HepG2 (cell line): ENCODE data around the gene CGB5. TPM values are rescaled to one million over a fixed set of nuclear protein-coding genes. Genes with fewer than 3 reads are reported as not detected.
A peak's percentile ranks its signal among the peaks of the same experiment; 100 is the strongest.

Experiments
- ATAC-seq: fragments of 200-7000 bp; cut with Tn5 transposase; 3 replicates; pipeline ENCODE4 v1.9.1; 2020; ENCODE audit warnings: mild to moderate bottlenecking, moderate library complexity
- BruUV-seq: library from RNA; stranded (reverse); fragments of 400-500 nt; replicated peaks from 2 replicates; lab custom pipeline; 2021; lab: Mats Ljungman, UMichigan
- CTCF ChIA-PET: fragments of 300-600 bp; formaldehyde crosslinking; extraction: SDS; loops from one replicate; lab custom pipeline; 2021; ENCODE audit warnings: low total read pairs, inconsistent platforms, low intra/inter-chr PET ratio; lab: Yijun Ruan, JAX
- POLR2A ChIA-PET: fragments of 350-600 bp; sonication (Branson Sonifier 250); formaldehyde crosslinking; loops from one replicate; lab custom pipeline; 2020; ENCODE audit warnings: antibody characterized with exemption, inconsistent platforms; lab: Yijun Ruan, JAX
- DNase-seq: peaks from one replicate; pipeline ENCODE4 v3.0.0-alpha.2; 2015; ENCODE audit warnings: low spot score
- FAIRE-seq: peaks from 3 replicates; lab custom pipeline; 2011; peaks lifted over from hg19 to GRCh38; lab: Jason Lieb, UNC
- H2AFZ ChIP-seq: one replicate; pipeline ENCODE4 v1.6.1; 2011; ENCODE audit warnings: low read length, inconsistent platforms
- H3K27ac ChIP-seq: fragments of 300-600 bp; 3 replicates; pipeline ENCODE4 v1.8.0; 2011; ENCODE audit warnings: mixed run types, mild to moderate bottlenecking, mixed read lengths, low read length, inconsistent platforms; ENCODE audit not compliant: insufficient read depth; ENCODE audit errors: extremely low read length
- H3K27me3 ChIP-seq, 2 experiments: fragments of 200-600 bp in 1 of 2; 2 replicates in 1 of 2; 3 replicates in 1 of 2; pipeline versions ENCODE4 v1.6.0 to v1.8.0; 2011; ENCODE audit warnings: low read length in 2 of 2, mild to moderate bottlenecking in 2 of 2, moderate library complexity in 2 of 2, inconsistent platforms in 1 of 2; ENCODE audit not compliant: insufficient read depth in 2 of 2, control insufficient read depth in 1 of 2
- H3K36me3 ChIP-seq, 2 experiments: fragments of 200-600 bp in 1 of 2; replicated peaks in 1 of 2; 2 replicates in 1 of 2; 3 replicates in 1 of 2; pipeline versions ENCODE4 v1.5.1 to v1.8.0; 2011; ENCODE audit warnings: low read length in 2 of 2, inconsistent platforms in 1 of 2; ENCODE audit not compliant: insufficient read depth in 2 of 2, control insufficient read depth in 1 of 2
- H3K4me1 ChIP-seq: 2 replicates; pipeline ENCODE4 v1.5.1; 2012; ENCODE audit warnings: low read length, inconsistent platforms; ENCODE audit not compliant: insufficient read depth
- H3K4me2 ChIP-seq: 2 replicates; pipeline ENCODE4 v1.6.0; 2011; ENCODE audit warnings: low read depth, low read length, inconsistent platforms
- H3K4me3 ChIP-seq, 3 experiments: fragments of 200-600 bp in 1 of 3; sonication (generic), shearing (Covaris generic) in 1 of 3; replicated peaks in 1 of 3; 2 replicates each; pipeline ENCODE4 v1.5.1; 2011 to 2016; ENCODE audit warnings: low read length in 3 of 3, inconsistent platforms in 2 of 3, low read depth in 2 of 3, mild to moderate bottlenecking in 2 of 3, control low read depth in 1 of 3, mixed read lengths in 1 of 3; ENCODE audit not compliant: insufficient read depth in 1 of 3
- H3K79me2 ChIP-seq: one replicate; pipeline ENCODE4 v1.6.1; 2011; ENCODE audit warnings: low read length, inconsistent platforms; ENCODE audit not compliant: insufficient read depth
- H3K9ac ChIP-seq: 2 replicates; pipeline ENCODE4 v1.6.0; 2011; ENCODE audit warnings: mild to moderate bottlenecking, low read depth, low read length, inconsistent platforms; ENCODE audit not compliant: insufficient read depth
- H3K9me3 ChIP-seq: 2 replicates; pipeline ENCODE4 v1.5.1; 2012; ENCODE audit warnings: mild to moderate bottlenecking, low read length
- H4K20me1 ChIP-seq: 2 replicates; pipeline ENCODE4 v1.6.0; 2011; ENCODE audit warnings: inconsistent platforms, mild to moderate bottlenecking, low read length, moderate library complexity; ENCODE audit not compliant: insufficient read depth
- CTCF ChIP-seq: sonication (generic); formaldehyde crosslinking; IDR thresholded peaks from 2 replicates; pipeline ENCODE4 v1.5.0; 2020; ENCODE audit warnings: mild to moderate bottlenecking, missing genetic modification reagents, moderate library complexity
- ELF1 ChIP-seq: sonication (generic); formaldehyde crosslinking; IDR thresholded peaks from 2 replicates; pipeline ENCODE4 v1.4.0; 2020; ENCODE audit warnings: missing genetic modification reagents
- ELF3 ChIP-seq: IDR thresholded peaks from 2 replicates; pipeline ENCODE4 v1.6.1; 2016; ENCODE audit warnings: missing genetic modification reagents, missing compliant biosample characterization
- GABPA ChIP-seq, 2 experiments: IDR thresholded peaks; 2 replicates each; pipeline ENCODE4 v1.6.1; 2011 to 2016; ENCODE audit warnings: low read depth in 2 of 2, low read length in 1 of 2, missing biosample characterization in 1 of 2, missing genetic modification characterization in 1 of 2
- GABPB1 ChIP-seq: IDR thresholded peaks from 2 replicates; pipeline ENCODE4 v1.6.1; 2016; ENCODE audit warnings: mild to moderate bottlenecking, missing genetic modification reagents, moderate library complexity, missing compliant biosample characterization
- MAZ ChIP-seq, 2 experiments: sonication (generic) in 1 of 2; formaldehyde crosslinking in 1 of 2; IDR thresholded peaks; 2 replicates each; pipeline versions ENCODE4 v1.5.0 to v1.6.1; 2012 to 2020; ENCODE audit warnings: low read depth in 2 of 2, mild to moderate bottlenecking in 2 of 2, borderline replicate concordance in 1 of 2, improper control_type of control experiment in 1 of 2, low read length in 1 of 2, missing genetic modification reagents in 1 of 2, moderate library complexity in 1 of 2
- NCOR1 ChIP-seq: fragments of 200-600 bp; sonication (generic); IDR thresholded peaks from 2 replicates; pipeline ENCODE4 v1.7.0; 2017; ENCODE audit warnings: antibody characterized with exemption, low read length, borderline replicate concordance
- SAP130 ChIP-seq: IDR thresholded peaks from 2 replicates; pipeline ENCODE4 v1.6.1; 2016; ENCODE audit warnings: low read depth
- XRCC5 ChIP-seq: fragments of 200-400 bp; formaldehyde crosslinking; optimal IDR thresholded peaks from 2 replicates; pipeline ENCODE3; 2017; ENCODE audit warnings: mild to moderate bottlenecking, low read length
- ZNF24 ChIP-seq: fragments of 450-650 bp; IDR thresholded peaks from 2 replicates; pipeline ENCODE4 v1.6.1; 2017; ENCODE audit warnings: antibody characterized with exemption, mild to moderate bottlenecking
- ZNF430 ChIP-seq: sonication (generic); formaldehyde crosslinking; IDR thresholded peaks from 2 replicates; pipeline ENCODE4 v1.9.0; 2021; ENCODE audit warnings: mild to moderate bottlenecking, missing genetic modification reagents
- ZNF484 ChIP-seq: sonication (generic); formaldehyde crosslinking; IDR thresholded peaks from 2 replicates; pipeline ENCODE4 v1.5.1; 2020; ENCODE audit warnings: mild to moderate bottlenecking, low read depth, missing genetic modification reagents, borderline replicate concordance
- WGBS: methylation state at CpG from one replicate; pipeline ENCODE4 v1.1.6; 2017; ENCODE audit warnings: low lambda C conversion rate; 5-methylcytosine and 5-hydroxymethylcytosine counted together
- in situ Hi-C: cut with HindIII; loops from 2 replicates; pipeline ENCODE4 v1.10.0; 2017; ENCODE audit warnings: low pct_unique_long_range_greater_than_20kb; ENCODE audit not compliant: extremely low pct_ligation_motif_present
- intact Hi-C: fragments of 100-400 bp; cut with micrococcal nuclease; formaldehyde crosslinking; loops from one replicate; pipeline ENCODE4 v1.10.0; 2022; ENCODE audit not compliant: unreplicated experiment
- polyA plus RNA-seq, 8 experiments: library from polyadenylated mRNA; depleted of rRNA in 3 of 8; stranded (reverse) in 7 of 8; unstranded in 1 of 8; fragments of >200 nt; fragmentation: Illumina TruSeq in 4 of 8; extraction: Trizol in 4 of 8; gene quantifications; 2 replicates each; pipeline versions ENCODE4 v1.2.1 to v1.2.3, GENCODE V29; 2011 to 2016; ENCODE audit warnings: low read depth in 4 of 8, missing spikeins in 1 of 8, mixed read lengths in 1 of 8; ENCODE audit not compliant: insufficient read depth in 1 of 8
- total RNA-seq, 5 experiments: library from RNA; depleted of rRNA; stranded (reverse); fragments of >200 nt; fragmentation: Illumina TruSeq; extraction: Trizol; gene quantifications; 2 replicates each; pipeline ENCODE4 v1.2.3, GENCODE V29; 2016; ENCODE audit warnings: low read depth in 1 of 5
- TF ChIP-seq, protein P1 (sequence below): sonication (generic); formaldehyde crosslinking; IDR thresholded peaks from 2 replicates; pipeline ENCODE4 v1.8.0; 2022; ENCODE audit warnings: mild to moderate bottlenecking, missing genetic modification reagents, moderate library complexity
- TF ChIP-seq, protein P2 (sequence below): IDR thresholded peaks from 2 replicates; pipeline ENCODE4 v1.6.1; 2016; ENCODE audit warnings: low read depth, borderline replicate concordance
- TF ChIP-seq, protein P3 (sequence below): sonication (generic); formaldehyde crosslinking; IDR thresholded peaks from 2 replicates; pipeline ENCODE4 v1.4.0; 2020; ENCODE audit warnings: missing genetic modification reagents, borderline replicate concordance

CGB5 gene
- total and polyA plus RNA-seq, 2 of the 13 experiments (the other 11 are each of a cell fraction or from before 2014, with no cell fraction given) = not detected

- TF ChIP-seq, protein P1, sequence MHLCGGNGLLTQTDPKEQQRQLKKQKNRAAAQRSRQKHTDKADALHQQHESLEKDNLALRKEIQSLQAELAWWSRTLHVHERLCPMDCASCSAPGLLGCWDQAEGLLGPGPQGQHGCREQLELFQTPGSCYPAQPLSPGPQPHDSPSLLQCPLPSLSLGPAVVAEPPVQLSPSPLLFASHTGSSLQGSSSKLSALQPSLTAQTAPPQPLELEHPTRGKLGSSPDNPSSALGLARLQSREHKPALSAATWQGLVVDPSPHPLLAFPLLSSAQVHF = no peak
- TF ChIP-seq SAP130 (CRISPR knock-in tag) = peak; percentile 39; the same call in 1 of the 2 replicates
These were observed 45.7 kb upstream of the CGB5 start (continued) for GRCh38 chr19:48997972-48998371.

DNA sequence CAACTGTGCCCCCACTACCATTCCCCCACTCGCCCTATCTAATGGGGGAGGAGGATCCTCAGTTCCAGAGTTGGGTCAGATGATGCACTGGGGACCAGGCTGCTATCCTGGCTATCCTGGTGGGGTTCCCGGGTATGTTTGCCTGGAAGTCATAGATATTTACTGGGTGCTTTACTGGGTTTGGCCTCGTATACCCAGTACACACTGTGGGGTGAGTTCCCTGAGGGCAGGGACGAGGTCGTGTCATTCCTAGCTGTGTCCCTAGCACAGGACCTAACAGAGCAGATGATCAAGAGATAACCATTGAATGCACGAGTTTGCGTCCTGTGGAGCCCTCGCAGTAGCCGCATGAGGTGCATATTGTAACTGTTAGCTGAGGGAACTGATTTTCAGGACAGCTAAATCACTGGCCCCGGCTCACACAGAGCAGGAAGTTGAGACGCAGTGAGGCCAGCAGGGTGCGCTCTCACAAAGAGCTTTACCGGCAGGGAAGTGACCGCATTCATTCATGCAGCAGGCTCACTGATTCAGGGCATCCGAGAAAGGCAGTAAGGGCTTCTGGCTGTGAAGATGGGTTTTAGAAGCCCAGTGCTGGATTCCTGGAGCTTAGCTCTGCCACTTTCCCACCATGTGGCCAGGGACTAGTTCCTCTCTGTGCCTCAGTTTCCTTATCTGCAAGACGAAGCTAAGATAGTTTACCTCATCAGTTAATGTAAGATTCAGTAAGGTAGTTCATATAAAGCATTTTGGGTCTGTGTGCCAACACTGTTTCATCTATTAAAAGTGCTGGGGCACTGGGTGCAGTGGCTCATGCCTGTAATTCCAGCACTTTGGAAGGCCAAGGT is 43.9 kb upstream of the CGB5 start:
- 78% methylated on average over 11 of the region's 16 CpGs for WGBS
- 0 out of 2 replicates have a peak, but pooled peaks have one; percentile 53 for TF ChIP-seq ELF1
- no peak for TF ChIP-seq ZNF430
- no peak for TF ChIP-seq MAZ (IDR thresholded peaks at IDR 0.05; ENCODE audit: borderline replicate concordance, low read depth, low read length)
- no peak for TF ChIP-seq MAZ (CRISPR knock-in tag; IDR thresholded peaks at IDR 0.05; ENCODE audit: low read depth)
- TF ChIP-seq, protein P2, sequence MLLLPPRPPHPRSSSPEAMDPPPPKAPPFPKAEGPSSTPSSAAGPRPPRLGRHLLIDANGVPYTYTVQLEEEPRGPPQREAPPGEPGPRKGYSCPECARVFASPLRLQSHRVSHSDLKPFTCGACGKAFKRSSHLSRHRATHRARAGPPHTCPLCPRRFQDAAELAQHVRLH (CRISPR knock-in tag) = no peak
- peak; percentile 46; the same call in 1 of the 2 replicates for TF ChIP-seq ZNF24
- TF ChIP-seq CTCF (CRISPR knock-in tag) = peak; percentile 71
- no peak for TF ChIP-seq NCOR1
- TF ChIP-seq GABPA (IDR thresholded peaks at IDR 0.05; ENCODE audit: low read depth, low read length) = no peak
- TF ChIP-seq GABPA (CRISPR knock-in tag; IDR thresholded peaks at IDR 0.05; ENCODE audit: low read depth) = peak; percentile 37; the same call in 1 of the 2 replicates
- TF ChIP-seq GABPB1 (CRISPR knock-in tag) = 0 out of 2 replicates have a peak, but pooled peaks have one; percentile 24
- TF ChIP-seq ELF3 = 0 out of 2 replicates have a peak, but pooled peaks have one; percentile 42
- TF ChIP-seq ZNF484 (CRISPR knock-in tag) = no peak
- TF ChIP-seq, protein P3, sequence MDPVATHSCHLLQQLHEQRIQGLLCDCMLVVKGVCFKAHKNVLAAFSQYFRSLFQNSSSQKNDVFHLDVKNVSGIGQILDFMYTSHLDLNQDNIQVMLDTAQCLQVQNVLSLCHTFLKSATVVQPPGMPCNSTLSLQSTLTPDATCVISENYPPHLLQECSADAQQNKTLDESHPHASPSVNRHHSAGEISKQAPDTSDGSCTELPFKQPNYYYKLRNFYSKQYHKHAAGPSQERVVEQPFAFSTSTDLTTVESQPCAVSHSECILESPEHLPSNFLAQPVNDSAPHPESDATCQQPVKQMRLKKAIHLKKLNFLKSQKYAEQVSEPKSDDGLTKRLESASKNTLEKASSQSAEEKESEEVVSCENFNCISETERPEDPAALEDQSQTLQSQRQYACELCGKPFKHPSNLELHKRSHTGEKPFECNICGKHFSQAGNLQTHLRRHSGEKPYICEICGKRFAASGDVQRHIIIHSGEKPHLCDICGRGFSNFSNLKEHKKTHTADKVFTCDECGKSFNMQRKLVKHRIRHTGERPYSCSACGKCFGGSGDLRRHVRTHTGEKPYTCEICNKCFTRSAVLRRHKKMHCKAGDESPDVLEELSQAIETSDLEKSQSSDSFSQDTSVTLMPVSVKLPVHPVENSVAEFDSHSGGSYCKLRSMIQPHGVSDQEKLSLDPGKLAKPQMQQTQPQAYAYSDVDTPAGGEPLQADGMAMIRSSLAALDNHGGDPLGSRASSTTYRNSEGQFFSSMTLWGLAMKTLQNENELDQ (CRISPR knock-in tag) = no peak
- TF ChIP-seq XRCC5 = peak; percentile 30

More for the DNA sequence above, 43.9 kb upstream of the CGB5 start:
- Histone ChIP-seq H3K9me3 (no peaks in the 10 kb centered on the region), H3K4me1 (peaks cover 16% of the 10 kb centered on the region), H3K27me3 (no peaks in the 10 kb centered on the region), H2AFZ (no peak overlapping the region), H3K79me2 (peaks cover 22% of the 10 kb centered on the region), H3K4me3 (no peak overlapping the region), H3K4me2 (no peak overlapping the region), H3K9ac (no peak overlapping the region), H3K36me3 (peaks cover 12 to 28% of the 10 kb centered on the region in 2 experiments; a peak in 4 of 5 replicates), H4K20me1 (no peaks in the 10 kb centered on the region), H3K27ac (no peak overlapping the region)
- ATAC-seq (peak; percentile 75), DNase-seq (no peak), FAIRE-seq (no peak)
- no TSS peak for BruUV-seq
- intact Hi-C loops (no loop called here), in situ Hi-C loops (no loop called here)
- POLR2A ChIA-PET = no interaction called here
- CTCF ChIA-PET = no interaction called here
